Right hindlimb (tissue), 1 donor: Measurements from ENCODE around the gene JMJD1C.

ENCODE experiments used
- DNase-seq: peaks from one replicate; pipeline ENCODE4 v3.0.0-alpha.2; 2018

JMJD1C gene

DNA sequence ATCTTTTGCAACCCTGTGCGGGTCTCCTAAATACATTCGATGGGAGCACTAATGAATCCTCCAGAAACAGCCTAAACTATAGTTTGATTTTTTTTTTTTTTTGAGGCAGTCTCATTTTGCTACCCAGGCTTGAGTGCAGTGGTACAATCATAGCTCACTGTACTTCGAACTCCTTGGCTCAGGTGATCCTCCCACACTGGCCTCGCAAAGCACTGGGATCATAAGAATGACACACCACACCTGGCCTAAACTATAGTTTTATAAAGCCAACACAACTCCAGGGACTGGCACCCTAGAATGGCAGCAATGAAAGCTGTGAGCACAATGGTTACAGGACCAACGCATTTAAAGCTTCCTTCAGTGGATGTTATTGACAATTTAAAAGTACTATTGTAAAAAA is 14.5 kb upstream of the JMJD1C start:
- no peak for DNase-seq

DNA sequence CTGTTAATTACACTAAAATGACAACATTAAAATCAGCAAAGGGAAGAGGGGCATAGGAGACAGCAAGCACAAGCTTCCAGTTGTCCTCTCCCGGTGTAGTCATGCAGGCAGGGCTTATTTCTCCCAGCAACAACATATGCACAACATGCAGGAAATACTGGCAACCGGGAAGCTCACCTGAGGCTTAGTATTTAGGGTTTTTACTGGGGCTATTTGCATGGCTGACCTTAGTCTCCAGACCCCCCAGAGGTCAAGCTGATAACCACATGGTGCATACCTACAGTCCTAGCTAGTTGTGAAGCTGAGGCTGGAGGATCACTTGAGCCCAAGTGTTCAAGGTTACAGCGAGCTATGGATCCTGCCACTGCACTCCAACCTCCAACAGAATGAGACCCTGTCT is 12.8 kb upstream of the JMJD1C start:
- no peak for DNase-seq

DNA sequence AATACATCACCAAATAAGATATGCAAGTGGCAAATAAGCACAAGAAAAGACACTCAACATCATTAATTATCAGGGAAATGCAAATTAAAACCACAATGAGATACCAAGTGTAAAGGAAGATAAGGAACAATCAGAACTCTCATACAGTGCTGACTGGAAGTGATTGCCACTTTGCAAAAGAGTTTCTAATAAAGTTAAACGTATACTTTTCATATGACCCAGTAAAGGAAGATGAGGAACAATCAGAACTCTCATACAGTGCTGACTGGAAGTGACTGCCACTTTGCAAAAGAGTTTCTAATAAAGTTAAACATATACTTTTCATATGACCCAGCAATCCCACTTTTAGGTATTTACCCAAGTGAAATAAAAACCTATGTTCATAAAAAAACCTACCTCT is 12.2 kb upstream of the JMJD1C start:
- DNase-seq: no peak

DNA sequence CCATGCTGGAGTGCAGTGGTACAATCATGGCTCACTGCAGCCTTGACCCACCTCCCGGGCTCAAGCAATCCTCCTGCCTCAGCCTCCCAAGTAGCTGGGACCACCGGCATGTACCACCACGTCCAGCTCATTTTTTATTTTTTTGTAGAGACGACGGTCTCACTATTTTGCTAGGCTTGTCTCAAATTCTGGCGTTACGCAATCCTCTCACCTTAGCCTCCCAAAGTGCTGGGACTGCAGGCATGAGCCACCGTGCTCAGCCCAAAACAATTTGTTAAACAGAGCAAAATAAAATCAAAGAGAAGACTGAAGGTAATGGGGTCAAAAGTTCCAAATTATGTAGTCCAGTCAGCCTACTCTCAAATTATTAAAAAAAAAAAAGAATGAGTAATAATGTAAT is 8.7 kb upstream of the JMJD1C start:
- no peak for DNase-seq

DNA sequence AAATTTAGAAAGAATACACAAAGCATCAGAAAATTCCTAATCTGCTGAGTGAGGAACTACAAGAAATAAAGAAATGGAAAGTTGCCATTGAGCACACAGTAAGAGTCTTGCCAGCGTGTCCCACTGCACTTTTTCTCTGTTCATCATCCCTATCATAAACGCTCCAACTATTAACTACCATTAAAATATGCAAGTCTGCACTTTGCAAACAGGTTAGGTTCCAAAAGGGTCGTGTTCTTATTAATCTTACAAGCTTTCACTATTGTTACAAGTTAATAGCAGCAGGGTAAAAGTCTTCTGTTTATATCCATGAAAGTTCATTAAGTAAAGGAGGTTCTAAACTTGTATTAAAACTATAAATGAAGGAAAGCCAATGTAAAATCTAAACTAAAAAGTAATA is 5.2 kb upstream of the JMJD1C start:
- DNase-seq: no peak

DNA sequence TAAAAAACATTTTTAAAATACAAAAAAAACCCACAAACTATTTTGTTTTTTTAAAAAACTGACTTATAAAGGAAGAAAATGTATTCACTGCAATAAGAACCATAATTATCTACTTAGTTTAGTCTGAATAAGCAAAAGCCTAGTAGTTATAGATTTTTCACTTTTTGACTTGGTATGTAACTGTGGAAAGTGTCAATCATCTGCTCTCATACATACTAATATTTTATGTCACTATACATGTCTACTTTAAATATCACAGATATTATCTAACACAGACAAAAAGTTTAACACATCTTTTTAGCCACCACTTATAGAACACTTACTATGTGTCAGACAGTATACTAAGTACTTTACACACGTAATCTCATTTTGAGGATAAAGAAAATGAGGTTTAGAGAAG is 3.2 kb upstream of the JMJD1C start:
- DNase-seq: no peak

DNA sequence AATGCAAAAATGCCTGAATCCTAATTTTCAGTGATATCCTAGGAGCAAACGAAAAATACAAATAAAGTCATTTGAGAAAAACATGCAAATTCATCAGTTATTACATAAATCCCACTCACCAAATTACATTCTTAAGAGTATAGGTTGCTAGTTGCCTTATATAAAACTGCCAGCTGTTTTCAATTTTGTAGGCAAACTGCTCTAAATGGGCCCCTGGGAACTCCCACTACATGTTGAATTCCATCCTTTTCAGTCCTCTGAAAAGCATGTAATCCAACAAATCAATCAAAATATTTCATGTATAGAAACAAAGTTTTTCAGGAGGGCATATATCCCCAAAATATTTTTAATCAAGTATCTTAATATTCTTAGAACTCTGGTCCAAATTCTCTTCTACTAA is 2.1 kb upstream of the JMJD1C start:
- no peak for DNase-seq

DNA sequence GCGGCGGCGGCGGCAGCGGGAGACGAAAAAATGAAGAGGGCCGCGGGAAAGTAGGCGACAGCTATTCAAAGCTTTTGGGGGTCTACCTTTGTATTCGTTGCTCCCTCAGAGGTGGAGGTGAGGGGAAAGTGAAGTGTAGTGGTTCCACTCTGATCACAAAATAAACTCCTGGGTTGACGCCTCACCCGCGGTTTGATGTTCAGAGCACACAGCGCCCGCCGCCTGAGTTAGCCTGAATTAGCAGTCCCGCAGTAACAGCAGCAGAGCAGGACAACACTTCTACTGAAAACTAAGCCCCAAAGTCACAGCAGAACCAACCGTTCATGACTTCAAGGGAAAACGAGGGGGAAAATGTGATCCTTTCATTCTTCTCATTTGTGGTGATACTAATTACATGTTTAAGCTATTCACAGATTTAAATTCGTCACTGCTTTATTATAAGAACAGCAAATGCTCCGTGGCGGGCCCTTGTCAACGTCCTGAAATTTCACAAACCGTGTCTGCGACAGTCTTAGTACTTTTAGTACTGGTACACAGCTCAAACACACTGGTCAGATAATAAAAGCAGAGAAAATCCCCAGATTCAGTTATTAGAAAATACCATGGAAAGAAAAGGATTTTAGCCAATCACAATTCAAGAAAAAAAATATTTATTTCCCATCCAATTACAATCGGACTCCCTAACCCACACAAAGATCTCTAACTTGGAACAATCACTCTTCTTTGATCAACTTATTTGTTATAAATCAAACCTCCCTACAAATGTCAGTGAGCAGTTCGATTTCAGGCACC is 563 bp upstream of the JMJD1C start:
- DNase-seq: no peak

DNA sequence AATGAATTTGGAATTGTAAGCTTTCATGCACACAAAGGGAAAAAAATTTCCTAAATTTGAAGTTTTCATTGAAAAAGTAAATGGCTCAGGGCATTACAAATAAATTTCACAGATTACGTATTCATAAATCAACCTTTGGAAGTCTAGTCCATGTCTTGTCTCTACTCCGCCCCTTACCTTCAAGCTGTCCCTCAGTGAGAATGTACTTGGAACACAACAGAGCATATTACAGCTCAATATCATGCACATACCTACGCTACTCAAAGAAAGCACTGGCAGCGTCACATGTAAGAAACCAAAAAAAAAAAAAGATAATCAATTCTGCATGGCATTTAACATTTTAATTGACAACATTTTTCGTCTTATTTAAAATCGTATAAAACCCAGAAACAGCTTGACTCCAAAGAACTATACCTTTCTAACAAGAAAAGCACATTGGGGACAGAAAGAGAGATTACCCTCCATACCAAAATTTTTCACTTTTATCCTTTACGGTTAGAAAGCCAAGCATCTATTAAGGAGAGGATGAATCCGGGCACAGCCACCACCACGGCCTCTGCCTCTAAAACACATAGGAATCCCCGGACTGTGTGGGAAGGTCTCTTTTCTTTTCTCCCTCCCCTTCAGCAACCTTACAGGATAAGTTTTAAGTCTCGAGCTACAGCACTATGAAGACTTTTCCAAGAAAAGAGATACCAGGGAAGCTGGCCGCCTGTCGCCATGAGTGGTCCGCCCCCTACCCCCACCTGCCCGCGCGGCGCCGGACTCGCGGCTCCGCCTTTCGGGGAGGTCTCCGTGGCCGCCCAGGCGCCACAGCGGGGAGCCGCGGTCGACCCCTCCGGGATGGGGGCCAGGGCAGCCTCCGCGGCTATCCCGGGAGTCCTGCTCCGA is 1.1 kb downstream of the JMJD1C start:
- DNase-seq: no peak

DNA sequence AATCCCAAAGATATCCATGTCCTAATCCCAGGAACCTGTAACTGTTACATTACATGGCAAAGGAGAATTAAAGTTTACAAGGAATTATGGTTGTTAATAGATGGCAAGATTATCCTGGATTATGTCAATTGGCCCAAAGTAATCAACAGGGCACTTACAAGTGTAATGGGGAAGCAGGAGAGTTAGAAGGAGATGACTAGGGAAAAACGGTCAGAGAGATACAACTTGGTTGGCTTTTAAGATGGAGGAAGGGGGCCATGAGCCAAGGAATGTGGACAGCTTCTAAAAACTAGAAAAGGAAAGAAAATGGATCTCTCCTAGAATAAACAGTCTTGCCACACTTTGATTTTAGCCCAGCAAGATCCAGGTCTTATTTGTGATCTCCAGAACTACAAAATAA is 3.3 kb downstream of the JMJD1C start:
- DNase-seq: no peak

DNA sequence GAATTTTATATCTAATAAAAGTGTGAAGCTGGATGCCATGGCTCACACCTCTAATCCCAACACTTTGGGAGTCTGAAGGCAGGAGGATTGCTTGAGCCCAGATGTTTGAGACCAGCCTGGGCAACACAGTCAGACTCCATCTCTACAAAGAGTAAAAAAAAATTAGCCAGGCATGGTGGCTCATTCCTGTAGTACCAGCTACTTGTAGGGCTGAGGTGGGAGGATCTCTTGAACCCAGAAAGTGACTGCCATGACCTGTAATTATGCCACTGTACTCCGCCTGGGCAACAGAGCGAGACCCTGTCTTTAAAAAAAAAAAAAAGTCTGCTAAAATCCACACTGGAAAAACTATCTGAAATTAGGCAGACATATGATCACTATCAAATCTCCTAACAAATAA is 7.6 kb downstream of the JMJD1C start:
- DNase-seq: no peak

DNA sequence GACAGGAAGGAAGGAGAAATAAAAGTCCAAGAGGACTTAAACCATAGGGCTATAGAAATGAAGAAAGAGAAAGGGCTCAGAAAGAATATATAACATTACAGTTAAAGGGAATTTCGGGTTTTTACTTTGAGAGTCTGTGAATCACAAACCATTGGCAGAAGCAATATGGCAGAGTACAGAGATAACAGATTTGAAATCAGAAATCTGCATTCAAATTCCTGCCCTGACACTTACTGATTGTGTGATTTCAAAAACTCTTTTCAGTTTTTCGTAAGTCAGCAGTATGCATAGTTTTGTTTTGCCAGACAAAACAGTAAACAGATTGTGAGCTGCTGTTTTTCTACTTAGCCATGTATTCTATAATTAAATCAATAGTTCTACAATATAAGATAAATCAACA is 8.2 kb downstream of the JMJD1C start:
- DNase-seq: no peak

DNA sequence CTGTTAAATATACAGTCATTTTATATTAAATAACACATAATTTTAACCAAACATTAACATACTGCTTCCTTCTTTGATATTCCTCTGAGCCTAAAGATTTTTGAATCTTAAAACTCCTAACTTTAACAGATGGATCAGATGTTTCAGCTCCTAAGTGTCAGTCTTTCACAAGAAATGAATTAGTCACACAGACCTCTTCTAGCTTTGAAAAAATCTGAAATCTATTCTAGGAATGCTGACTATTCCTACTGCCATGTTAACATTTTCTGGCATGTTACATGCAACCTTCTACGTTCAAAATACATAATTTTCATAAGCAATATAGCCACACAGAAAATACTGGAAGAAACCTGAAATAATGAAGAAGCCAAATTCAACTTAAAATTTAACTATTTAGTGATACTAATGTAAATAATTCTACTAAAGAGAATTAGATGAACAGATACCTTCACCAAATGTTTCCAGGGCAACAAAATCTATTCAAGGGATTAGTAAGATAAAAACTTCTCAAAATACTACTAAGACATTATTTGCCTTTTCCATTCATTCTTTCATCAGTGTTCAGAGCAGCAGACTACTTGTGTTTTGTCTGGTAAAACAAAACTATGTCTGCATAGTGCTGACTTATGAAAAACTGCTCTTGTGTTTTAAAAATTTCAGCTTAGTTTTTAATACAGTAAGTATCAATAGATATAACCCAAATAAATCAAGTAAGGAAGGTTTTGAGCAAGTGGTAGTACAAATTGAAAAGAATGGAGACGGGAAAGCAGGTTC is 9.2 kb downstream of the JMJD1C start:
- DNase-seq: no peak

DNA sequence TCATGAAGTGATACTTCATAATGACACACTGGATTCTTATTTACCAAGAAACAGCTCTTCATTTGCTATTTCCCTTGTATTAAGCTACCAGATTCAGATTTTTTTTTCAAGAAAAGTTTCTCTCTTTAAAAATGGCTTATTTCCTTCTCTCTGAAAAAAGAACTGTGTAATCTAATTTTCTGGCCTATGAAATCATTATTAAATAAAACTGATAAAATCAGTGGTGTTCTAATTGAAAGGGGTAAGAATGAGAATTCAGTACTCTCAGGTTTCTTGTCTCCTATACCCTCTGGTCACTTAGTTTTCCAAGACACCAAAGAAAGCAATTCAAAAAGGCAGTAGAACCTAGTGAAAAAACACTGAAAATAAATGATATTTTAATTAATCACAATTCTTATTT is 10.3 kb downstream of the JMJD1C start:
- no peak for DNase-seq

DNA sequence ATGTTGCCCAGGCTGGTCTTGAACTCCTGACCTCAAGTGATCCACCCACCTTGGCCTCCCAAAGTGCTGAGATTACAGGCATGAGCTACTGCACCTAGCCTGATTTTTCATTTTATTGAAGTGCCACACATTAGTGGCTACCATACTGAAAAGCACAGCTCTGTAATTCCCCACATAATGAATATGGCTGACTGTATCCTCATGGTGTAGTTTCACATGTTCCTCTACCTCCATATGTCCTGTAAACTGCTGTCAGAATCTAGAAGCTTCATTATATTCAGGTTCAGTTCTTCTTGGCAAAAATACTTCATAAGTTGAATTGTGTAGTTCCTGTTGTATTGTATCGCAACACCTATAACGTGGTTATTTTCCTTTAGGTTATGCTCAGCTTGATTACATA is 11.1 kb downstream of the JMJD1C start:
- DNase-seq: no peak

DNA sequence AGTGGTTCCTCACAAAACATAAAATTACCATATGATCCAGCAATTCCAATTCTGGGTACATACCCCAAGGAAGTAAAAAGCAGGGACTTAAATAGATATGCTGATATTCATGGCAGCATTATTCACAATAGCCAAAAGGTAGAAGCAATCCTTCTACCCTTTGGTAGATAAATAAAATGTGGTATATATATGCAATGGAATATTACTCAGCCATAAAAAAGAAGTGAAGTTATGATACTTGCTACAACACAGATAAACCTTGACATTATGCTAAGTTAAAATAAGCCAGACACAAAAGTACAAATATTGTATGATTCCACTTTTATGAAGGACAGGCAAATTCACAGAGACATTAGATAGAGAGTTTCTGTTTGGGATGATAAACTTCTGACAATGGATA is 13.3 kb downstream of the JMJD1C start:
- no peak for DNase-seq

DNA sequence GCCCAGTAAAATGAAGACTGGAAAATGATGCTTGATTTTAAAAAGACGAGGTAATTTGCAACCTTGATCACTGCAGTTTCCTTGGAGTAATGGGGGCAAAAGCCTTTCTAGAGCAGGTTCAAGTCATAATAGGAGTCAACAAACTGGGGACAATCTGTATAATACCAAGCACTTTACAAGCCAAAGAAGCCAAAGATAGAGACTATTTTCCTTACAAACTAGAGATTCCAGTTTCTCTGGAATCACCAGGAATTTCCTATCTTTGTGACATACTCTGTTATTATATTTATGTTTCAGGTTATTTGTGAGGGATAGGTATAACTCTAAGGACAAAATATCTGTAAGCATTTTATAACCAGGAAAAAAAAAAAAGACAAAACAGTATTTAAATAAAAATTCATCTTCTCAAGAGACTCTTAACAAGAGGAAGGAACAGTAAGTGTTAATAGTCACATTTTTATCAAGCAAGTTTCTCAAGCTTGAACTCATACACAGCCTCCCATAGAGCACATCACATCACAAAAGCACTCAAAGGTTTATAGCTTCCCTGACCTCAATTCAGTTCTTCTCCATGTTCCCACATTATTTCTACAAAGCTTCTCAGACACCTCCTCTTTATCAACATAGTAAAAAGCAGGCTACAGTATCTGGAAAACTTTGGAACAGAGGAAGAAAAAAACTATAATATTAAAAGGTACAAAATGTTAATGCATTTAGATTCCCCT is 18.9 kb downstream of the JMJD1C start:
- DNase-seq: no peak

DNA sequence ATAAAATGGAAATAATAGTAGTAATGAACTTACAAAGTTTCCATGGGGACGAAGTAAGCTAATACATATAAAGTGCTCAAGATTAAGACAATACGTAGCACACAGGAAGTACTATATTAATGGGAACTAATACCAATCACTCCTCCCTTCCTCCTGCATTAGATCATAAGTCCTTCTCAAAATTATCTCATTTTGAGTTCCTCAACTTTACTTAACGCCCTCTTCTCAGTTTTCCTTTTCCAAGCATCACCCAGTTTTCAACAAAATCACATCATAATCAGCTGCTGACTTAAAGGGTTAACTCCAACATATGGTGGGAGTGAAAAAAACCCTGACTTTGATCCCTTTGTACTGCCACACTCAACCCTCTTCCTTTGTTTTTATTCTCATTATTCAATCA is 24.4 kb downstream of the JMJD1C start:
- DNase-seq: no peak

DNA sequence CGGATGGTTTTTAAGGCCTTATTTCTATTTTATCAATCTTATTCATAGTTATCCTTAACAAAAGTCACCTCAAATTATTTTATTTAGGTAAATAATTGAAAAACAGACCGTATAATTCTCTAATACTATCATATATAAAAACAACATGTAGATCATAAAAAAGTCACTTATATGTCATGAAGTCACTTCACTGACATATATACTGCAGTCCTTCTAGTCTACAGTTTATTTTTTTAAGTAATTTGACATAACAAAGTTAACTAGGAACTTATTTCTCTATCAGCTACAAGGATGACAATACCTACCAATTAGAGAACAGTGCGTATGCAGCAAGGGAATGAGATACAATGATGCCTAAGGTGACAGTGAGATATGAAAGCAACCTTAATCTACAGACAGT is 26.2 kb downstream of the JMJD1C start:
- no peak for DNase-seq

DNA sequence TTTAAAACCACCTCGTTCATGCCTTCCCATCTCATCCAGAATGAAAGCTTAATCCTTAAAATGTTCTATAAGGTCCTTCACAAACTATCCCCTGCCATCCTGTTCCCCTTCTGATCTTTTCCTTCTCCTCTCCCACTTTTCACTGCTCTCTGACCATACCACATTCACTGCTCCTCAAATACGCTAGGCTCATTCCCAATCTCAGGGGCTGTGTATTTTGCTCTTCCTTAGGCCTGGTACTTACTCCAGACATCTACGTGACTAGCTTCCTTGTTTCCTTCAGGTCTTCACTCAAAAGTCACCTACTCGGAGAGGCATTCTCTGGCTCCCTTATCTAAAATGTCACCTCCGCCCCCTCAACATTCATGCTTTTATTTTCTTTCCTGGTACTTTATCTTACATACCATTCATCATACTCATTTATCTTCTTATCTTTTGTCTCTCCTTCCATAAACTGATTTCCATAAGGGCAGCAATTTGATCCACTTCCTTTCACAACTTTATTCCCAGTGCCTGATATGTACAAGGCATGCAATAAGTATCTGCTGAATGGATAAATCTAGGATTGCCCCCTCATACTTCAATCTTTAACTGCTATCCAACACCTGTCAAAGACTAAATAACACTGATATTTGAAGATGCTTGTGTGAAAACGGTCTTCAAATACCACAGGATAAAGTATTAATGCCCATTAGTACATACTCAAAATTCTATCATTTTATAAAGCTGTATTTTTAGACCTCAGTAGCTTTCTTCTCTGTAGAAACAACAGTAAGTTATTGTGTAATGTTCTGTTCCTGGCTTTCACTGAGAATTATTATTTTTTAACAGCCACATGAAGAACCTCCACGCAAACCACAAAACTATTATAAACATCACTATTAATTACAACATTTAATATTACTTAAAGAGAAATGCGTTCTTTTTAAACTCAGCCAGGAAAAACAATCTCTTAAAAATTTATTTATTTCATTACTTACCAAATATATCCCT is 27.0 kb downstream of the JMJD1C start:
- no peak for DNase-seq

DNA sequence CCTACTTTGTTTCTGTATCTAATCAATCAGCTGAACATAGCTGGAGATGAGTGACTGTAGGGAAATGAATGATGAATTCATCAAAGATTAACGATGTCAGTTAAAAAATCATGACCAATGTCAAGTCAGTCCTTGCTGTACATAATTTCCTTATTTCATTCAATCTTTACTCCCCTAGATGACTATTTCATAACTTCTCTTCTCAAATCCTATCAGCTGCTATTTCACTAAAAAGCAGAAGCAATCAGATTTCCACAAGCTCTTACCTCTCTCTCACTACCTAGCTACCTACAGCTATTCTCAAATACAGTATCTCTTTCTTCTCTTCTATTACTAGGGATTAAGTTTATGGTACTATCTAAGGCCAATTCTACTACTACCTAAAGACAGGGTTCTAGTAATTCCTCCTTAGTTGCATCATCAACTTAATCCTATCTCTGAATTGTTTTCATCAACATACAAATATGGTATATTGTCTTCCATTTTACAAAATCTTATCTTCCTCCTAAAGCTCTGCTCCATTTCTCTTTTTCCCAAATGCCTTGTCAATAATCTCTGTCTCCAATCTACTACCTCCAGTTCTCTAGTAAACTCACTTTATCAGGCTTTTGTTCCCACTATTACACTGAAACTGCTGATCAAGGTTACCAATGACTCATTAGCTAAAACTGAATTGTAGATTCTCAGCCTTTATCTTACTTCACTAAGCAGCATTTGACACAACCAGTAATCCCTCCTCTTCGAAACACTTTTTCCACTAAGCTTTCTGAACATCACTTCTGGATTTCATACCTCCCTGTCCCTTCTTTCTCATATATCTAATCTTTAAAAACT is 28.4 kb downstream of the JMJD1C start:
- no peak for DNase-seq
